ENCODE measurements around the gene CCDC102A. TPM values are rescaled to one million over a fixed set of nuclear protein-coding genes. Genes with fewer than 3 reads are reported as not detected.
A peak's percentile ranks its signal among the peaks of the same experiment; 100 is the strongest.

The CCDC102A gene
- total and polyA plus RNA-seq, 9 of the 15 experiments (the other 6 are each of a cell fraction or from before 2014, with no cell fraction given), result 0.03 to 4.9 (median 1.4) TPM

DNA sequence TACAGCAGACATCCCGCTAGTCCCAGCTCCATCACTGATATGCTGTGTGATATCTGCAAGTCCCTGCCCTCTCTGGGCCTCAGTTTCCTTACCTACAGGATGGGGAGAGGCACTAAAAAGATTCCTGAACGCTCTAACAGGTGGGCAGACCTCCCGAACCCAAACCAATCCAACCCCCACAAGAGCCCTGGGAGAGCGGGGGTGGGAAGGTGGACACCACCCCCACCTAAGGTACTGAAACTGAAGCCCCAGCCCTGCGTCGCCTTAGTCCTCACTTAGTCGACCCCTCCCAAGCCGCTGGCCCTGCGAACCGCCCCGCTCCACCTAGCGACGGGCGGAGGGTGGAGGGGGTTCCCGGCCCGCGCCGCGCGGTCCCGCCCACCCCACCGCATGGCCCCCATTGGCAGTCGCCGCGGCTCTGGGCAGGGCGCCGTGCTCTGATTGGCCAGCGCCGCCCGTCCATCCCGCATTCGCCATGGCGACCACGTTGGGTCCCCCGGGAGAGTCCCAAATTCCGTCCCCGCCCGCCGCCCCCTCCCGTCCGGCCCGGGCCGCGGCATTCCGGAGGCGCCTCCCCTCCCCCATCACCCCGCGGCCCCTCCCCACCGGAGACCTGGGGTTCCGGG, 578 bp downstream of the CCDC102A start (continued):
- TF ChIP-seq CHD2 (IDR thresholded peaks at IDR 0.05; ENCODE audit: low read depth, low read length) (peak; percentile 80), FOXK2 (conservative IDR thresholded peaks at IDR 0.05 in 1 of 2, IDR thresholded peaks at IDR 0.05 in 1 of 2; ENCODE audit: low read depth in 2 of 2) (no peak), HIVEP1 (CRISPR knock-in tag; IDR thresholded peaks at IDR 0.05) (no peak), ZNF778 (CRISPR knock-in tag; IDR thresholded peaks at IDR 0.05) (no peak), RCOR1 (IDR thresholded peaks at IDR 0.05; ENCODE audit: borderline replicate concordance in 1 of 2, low read depth in 2 of 2, low read length in 2 of 2) (peak in 1 of 2 experiments; percentile 49; a peak in 2 of 4 replicates), NFRKB (IDR thresholded peaks at IDR 0.05; ENCODE audit: low read depth) (no peak), SNIP1 (IDR thresholded peaks at IDR 0.05; ENCODE audit: low read depth) (no peak), ZBTB1 (CRISPR knock-in tag; IDR thresholded peaks at IDR 0.05; ENCODE audit: borderline replicate concordance, low read depth) (no peak), SAFB (IDR thresholded peaks at IDR 0.05; ENCODE audit: borderline replicate concordance, low read depth, low read length) (no peak), MCM5 (IDR thresholded peaks at IDR 0.05; ENCODE audit: low read depth) (no peak), FOXK1 (CRISPR knock-in tag; IDR thresholded peaks at IDR 0.05; ENCODE audit: borderline replicate concordance) (no peak)
- TF ChIP-seq, protein P1, sequence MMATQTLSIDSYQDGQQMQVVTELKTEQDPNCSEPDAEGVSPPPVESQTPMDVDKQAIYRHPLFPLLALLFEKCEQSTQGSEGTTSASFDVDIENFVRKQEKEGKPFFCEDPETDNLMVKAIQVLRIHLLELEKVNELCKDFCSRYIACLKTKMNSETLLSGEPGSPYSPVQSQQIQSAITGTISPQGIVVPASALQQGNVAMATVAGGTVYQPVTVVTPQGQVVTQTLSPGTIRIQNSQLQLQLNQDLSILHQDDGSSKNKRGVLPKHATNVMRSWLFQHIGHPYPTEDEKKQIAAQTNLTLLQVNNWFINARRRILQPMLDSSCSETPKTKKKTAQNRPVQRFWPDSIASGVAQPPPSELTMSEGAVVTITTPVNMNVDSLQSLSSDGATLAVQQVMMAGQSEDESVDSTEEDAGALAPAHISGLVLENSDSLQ (IDR thresholded peaks at IDR 0.05), result peak; percentile 98
- TF ChIP-seq, protein P2, sequence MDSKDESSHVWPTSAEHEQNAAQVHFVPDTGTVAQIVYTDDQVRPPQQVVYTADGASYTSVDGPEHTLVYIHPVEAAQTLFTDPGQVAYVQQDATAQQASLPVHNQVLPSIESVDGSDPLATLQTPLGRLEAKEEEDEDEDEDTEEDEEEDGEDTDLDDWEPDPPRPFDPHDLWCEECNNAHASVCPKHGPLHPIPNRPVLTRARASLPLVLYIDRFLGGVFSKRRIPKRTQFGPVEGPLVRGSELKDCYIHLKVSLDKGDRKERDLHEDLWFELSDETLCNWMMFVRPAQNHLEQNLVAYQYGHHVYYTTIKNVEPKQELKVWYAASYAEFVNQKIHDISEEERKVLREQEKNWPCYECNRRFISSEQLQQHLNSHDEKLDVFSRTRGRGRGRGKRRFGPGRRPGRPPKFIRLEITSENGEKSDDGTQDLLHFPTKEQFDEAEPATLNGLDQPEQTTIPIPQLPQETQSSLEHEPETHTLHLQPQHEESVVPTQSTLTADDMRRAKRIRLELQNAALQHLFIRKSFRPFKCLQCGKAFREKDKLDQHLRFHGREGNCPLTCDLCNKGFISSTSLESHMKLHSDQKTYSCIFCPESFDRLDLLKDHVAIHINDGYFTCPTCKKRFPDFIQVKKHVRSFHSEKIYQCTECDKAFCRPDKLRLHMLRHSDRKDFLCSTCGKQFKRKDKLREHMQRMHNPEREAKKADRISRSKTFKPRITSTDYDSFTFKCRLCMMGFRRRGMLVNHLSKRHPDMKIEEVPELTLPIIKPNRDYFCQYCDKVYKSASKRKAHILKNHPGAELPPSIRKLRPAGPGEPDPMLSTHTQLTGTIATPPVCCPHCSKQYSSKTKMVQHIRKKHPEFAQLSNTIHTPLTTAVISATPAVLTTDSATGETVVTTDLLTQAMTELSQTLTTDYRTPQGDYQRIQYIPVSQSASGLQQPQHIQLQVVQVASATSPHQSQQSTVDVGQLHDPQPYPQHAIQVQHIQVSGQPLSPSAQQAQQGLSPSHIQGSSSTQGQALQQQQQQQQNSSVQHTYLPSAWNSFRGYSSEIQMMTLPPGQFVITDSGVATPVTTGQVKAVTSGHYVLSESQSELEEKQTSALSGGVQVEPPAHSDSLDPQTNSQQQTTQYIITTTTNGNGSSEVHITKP (IDR thresholded peaks at IDR 0.05; ENCODE audit: partially characterized antibody), result peak; percentile 56
- TF ChIP-seq, protein P3, sequence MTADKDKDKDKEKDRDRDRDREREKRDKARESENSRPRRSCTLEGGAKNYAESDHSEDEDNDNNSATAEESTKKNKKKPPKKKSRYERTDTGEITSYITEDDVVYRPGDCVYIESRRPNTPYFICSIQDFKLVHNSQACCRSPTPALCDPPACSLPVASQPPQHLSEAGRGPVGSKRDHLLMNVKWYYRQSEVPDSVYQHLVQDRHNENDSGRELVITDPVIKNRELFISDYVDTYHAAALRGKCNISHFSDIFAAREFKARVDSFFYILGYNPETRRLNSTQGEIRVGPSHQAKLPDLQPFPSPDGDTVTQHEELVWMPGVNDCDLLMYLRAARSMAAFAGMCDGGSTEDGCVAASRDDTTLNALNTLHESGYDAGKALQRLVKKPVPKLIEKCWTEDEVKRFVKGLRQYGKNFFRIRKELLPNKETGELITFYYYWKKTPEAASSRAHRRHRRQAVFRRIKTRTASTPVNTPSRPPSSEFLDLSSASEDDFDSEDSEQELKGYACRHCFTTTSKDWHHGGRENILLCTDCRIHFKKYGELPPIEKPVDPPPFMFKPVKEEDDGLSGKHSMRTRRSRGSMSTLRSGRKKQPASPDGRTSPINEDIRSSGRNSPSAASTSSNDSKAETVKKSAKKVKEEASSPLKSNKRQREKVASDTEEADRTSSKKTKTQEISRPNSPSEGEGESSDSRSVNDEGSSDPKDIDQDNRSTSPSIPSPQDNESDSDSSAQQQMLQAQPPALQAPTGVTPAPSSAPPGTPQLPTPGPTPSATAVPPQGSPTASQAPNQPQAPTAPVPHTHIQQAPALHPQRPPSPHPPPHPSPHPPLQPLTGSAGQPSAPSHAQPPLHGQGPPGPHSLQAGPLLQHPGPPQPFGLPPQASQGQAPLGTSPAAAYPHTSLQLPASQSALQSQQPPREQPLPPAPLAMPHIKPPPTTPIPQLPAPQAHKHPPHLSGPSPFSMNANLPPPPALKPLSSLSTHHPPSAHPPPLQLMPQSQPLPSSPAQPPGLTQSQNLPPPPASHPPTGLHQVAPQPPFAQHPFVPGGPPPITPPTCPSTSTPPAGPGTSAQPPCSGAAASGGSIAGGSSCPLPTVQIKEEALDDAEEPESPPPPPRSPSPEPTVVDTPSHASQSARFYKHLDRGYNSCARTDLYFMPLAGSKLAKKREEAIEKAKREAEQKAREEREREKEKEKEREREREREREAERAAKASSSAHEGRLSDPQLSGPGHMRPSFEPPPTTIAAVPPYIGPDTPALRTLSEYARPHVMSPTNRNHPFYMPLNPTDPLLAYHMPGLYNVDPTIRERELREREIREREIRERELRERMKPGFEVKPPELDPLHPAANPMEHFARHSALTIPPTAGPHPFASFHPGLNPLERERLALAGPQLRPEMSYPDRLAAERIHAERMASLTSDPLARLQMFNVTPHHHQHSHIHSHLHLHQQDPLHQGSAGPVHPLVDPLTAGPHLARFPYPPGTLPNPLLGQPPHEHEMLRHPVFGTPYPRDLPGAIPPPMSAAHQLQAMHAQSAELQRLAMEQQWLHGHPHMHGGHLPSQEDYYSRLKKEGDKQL (CRISPR knock-in tag; IDR thresholded peaks at IDR 0.05; ENCODE audit: borderline replicate concordance), result no peak

Data from K562 (cell line).